ENCODE data around the gene DHRSX.
"Not testable (repeated sequence)": the region's sequence is repeated elsewhere in the genome, so short reads cannot be mapped to it uniquely, and the experiment has no call there.

The DHRSX gene

GRCh38 chrX:2469852-2470251, 30.9 kb downstream of the DHRSX start:
- H3F3A ChIP-seq (ENCODE audit: control insufficient read depth, insufficient read depth); H4K20me1 ChIP-seq (ENCODE audit: control insufficient read depth, insufficient read depth, low read depth, low read length); H3K4me1 ChIP-seq (ENCODE audit: control insufficient read depth, low read length); H3K4me3 ChIP-seq (ENCODE audit: low read length); H3K27ac ChIP-seq (ENCODE audit: low read depth, low read length); H3K9me3 ChIP-seq (ENCODE audit: control insufficient read depth, insufficient read depth, low read length); H3K27me3 ChIP-seq (ENCODE audit: control insufficient read depth, low read length); H3K36me3 ChIP-seq (ENCODE audit: control insufficient read depth, low read length); H3K9me2 ChIP-seq (replicated peaks; ENCODE audit: control insufficient read depth, low read length); H3K4me2 ChIP-seq (ENCODE audit: low read length): not testable (repeated sequence)
- H3K79me2 ChIP-seq (ENCODE audit: control insufficient read depth, low read length): peaks cover 57% of the 10 kb centered on the region

GRCh38 chrX:2469196-2469685, 31.5 kb downstream of the DHRSX start:
- H3K9me3 ChIP-seq (ENCODE audit: control insufficient read depth, insufficient read depth, low read length): no peaks in the 10 kb centered on the region
- H3K9me2 ChIP-seq (replicated peaks; ENCODE audit: control insufficient read depth, low read length): no peaks in the 10 kb centered on the region
- H3K27ac ChIP-seq (ENCODE audit: low read depth, low read length): no peak overlapping the region
- H3K27me3 ChIP-seq (ENCODE audit: control insufficient read depth, low read length): no peaks in the 10 kb centered on the region
- H3K79me2 ChIP-seq (ENCODE audit: control insufficient read depth, low read length): peaks cover 57% of the 10 kb centered on the region
- H3K4me2 ChIP-seq (ENCODE audit: low read length): no peak overlapping the region
- no peaks in the 10 kb centered on the region for H3K4me1 ChIP-seq (ENCODE audit: control insufficient read depth, low read length)
- H3F3A ChIP-seq (ENCODE audit: control insufficient read depth, insufficient read depth): no peaks in the 10 kb centered on the region
- H4K20me1 ChIP-seq (ENCODE audit: control insufficient read depth, insufficient read depth, low read depth, low read length): peaks cover 7% of the 10 kb centered on the region; the same call in 1 of the 2 replicates
- no peaks in the 10 kb centered on the region for H3K36me3 ChIP-seq (ENCODE audit: control insufficient read depth, low read length)
- TF ChIP-seq EZH2phosphoT487 (IDR thresholded peaks at IDR 0.05; ENCODE audit: borderline replicate concordance, low read length) (no peak), CTCF (IDR thresholded peaks at IDR 0.05; ENCODE audit: low read depth, low read length, poor library complexity, severe bottlenecking) (no peak)
- no peak overlapping the region for H3K4me3 ChIP-seq (ENCODE audit: low read length)

- Histone ChIP-seq H3K27me3 (ENCODE audit: control insufficient read depth, low read length) (no peaks in the 10 kb centered on the region), H3K36me3 (ENCODE audit: control insufficient read depth, low read length) (no peaks in the 10 kb centered on the region), H3F3A (ENCODE audit: control insufficient read depth, insufficient read depth) (no peaks in the 10 kb centered on the region), H4K20me1 (ENCODE audit: control insufficient read depth, insufficient read depth, low read depth, low read length) (peaks cover 7% of the 10 kb centered on the region; the same call in 1 of the 2 replicates), H3K9me3 (ENCODE audit: control insufficient read depth, insufficient read depth, low read length) (no peaks in the 10 kb centered on the region), H3K9me2 (replicated peaks; ENCODE audit: control insufficient read depth, low read length) (no peaks in the 10 kb centered on the region), H3K4me3 (ENCODE audit: low read length) (no peak overlapping the region), H3K4me2 (ENCODE audit: low read length) (no peak overlapping the region), H3K27ac (ENCODE audit: low read depth, low read length) (no peak overlapping the region), H3K4me1 (ENCODE audit: control insufficient read depth, low read length) (no peaks in the 10 kb centered on the region), H3K79me2 (ENCODE audit: control insufficient read depth, low read length) (peaks cover 61% of the 10 kb centered on the region)
- TF ChIP-seq CTCF (IDR thresholded peaks at IDR 0.05; ENCODE audit: low read depth, low read length, poor library complexity, severe bottlenecking) (no peak), EZH2phosphoT487 (IDR thresholded peaks at IDR 0.05; ENCODE audit: borderline replicate concordance, low read length) (no peak)
These were observed 32.2 kb downstream of the DHRSX start for GRCh38 chrX:2468261-2469195.
